ENCODE results near the gene PSTPIP2.
A peak's percentile ranks its signal among the peaks of the same experiment; 100 is the strongest.
"Not testable (repeated sequence)": the region's sequence is repeated elsewhere in the genome, so short reads cannot be mapped to it uniquely, and the experiment has no call there.

Gene PSTPIP2

GRCh38 chr18:46035696-46036680, 36.1 kb downstream of the PSTPIP2 start:
- no peak for DNase-seq

GRCh38 chr18:46034230-46034629, 37.8 kb downstream of the PSTPIP2 start:
- DNase-seq: peak; percentile 52 to 66

GRCh38 chr18:46031741-46032140, 40.3 kb downstream of the PSTPIP2 start:
- peak in 1 of 2 donors; percentile 30 for DNase-seq

GRCh38 chr18:46028536-46028891, 43.5 kb downstream of the PSTPIP2 start:
- no peak for DNase-seq

- no peak for DNase-seq
Observed at GRCh38 chr18:46019936-46020335, 52.1 kb downstream of the PSTPIP2 start.

- DNase-seq: peak; percentile 37 to 81
Observed at GRCh38 chr18:46013484-46014189, 58.4 kb downstream of the PSTPIP2 start.

- peak in 1 of 2 donors; percentile 16 for DNase-seq
Observed at GRCh38 chr18:46010676-46011075, 61.4 kb downstream of the PSTPIP2 start.

- no peak for DNase-seq
Observed at GRCh38 chr18:46010050-46010449, 62.0 kb downstream of the PSTPIP2 start.

- peak; percentile 83 to 93 for DNase-seq
Observed at GRCh38 chr18:46009125-46009840, 62.8 kb downstream of the PSTPIP2 start.

GRCh38 chr18:46008531-46008930, 63.5 kb downstream of the PSTPIP2 start:
- DNase-seq: peak; percentile 40 to 75

GRCh38 chr18:46007165-46007564, 64.9 kb downstream of the PSTPIP2 start:
- DNase-seq: no peak

GRCh38 chr18:46002934-46003333, 69.1 kb downstream of the PSTPIP2 start:
- DNase-seq: no peak

GRCh38 chr18:46001892-46002291, 70.2 kb downstream of the PSTPIP2 start:
- no peak for DNase-seq

- DNase-seq: no peak
Observed at GRCh38 chr18:46001074-46001473, 71.0 kb downstream of the PSTPIP2 start.

- no peak for DNase-seq
Observed at GRCh38 chr18:45999536-45999935, 72.5 kb downstream of the PSTPIP2 start.

GRCh38 chr18:45998244-45998643, 73.8 kb downstream of the PSTPIP2 start:
- DNase-seq: peak in 1 of 2 donors; percentile 45

- DNase-seq: peak in 1 of 2 donors; percentile 4
Observed at GRCh38 chr18:45997700-45998151, 74.3 kb downstream of the PSTPIP2 start.

- DNase-seq: no peak
Observed at GRCh38 chr18:45995461-45995860, 76.6 kb downstream of the PSTPIP2 start.

- peak in 1 of 2 donors; percentile 39 for DNase-seq
Observed at GRCh38 chr18:45993438-45993837, 78.6 kb downstream of the PSTPIP2 start.

- DNase-seq: not testable (repeated sequence)
Observed at GRCh38 chr18:45992527-45992926, 79.5 kb downstream of the PSTPIP2 start.

- DNase-seq: no peak
Observed at GRCh38 chr18:45991788-45992187, 80.3 kb downstream of the PSTPIP2 start.

- DNase-seq: no peak
Observed at GRCh38 chr18:45984546-45985235, 87.4 kb downstream of the PSTPIP2 start.
